H1 (cell line): Measurements from ENCODE around the gene FGD5. TPM values are rescaled to one million over a fixed set of nuclear protein-coding genes. Genes with fewer than 3 reads are reported as not detected.

Source experiments
- CTCF ChIA-PET: fragments of 300-600 bp; sonication (Branson Sonifier 250); formaldehyde crosslinking; loops from one replicate; lab custom pipeline; 2021; ENCODE audit not compliant: partially characterized antibody; lab: Charles Lee
- POLR2A ChIA-PET: fragments of 300-600 bp; sonication (Branson Sonifier 250); formaldehyde crosslinking; loops from one replicate; lab custom pipeline; 2021; ENCODE audit warnings: inconsistent platforms; ENCODE audit not compliant: partially characterized antibody; lab: Charles Lee
- DNase-seq, 2 experiments: peaks; one replicate each; pipeline versions ENCODE4 v3.0.0 to v3.0.0-alpha.2; 2010 to 2022; ENCODE audit warnings: low spot score in 2 of 2, low read depth in 1 of 2, mixed read lengths in 1 of 2
- FAIRE-seq: peaks from 2 replicates; lab custom pipeline; 2011; peaks lifted over from hg19 to GRCh38; lab: Jason Lieb, UNC
- H2AFZ ChIP-seq: 2 replicates; pipeline ENCODE4 v1.8.1; 2012; ENCODE audit warnings: low read length, inconsistent platforms
- H2AK5ac ChIP-seq: 2 replicates; pipeline ENCODE4 v1.6.1; 2013; ENCODE audit warnings: low read depth, low read length
- H2BK120ac ChIP-seq: replicated peaks from 2 replicates; pipeline ENCODE3; 2013; ENCODE audit warnings: low read depth, low read length, inconsistent platforms
- H2BK12ac ChIP-seq: 2 replicates; pipeline ENCODE4 v1.6.1; 2013; ENCODE audit warnings: low read depth, low read length
- H2BK15ac ChIP-seq: 2 replicates; pipeline ENCODE4 v1.6.1; 2013; ENCODE audit warnings: low read length
- H2BK20ac ChIP-seq: 2 replicates; pipeline ENCODE4 v1.6.1; 2013; ENCODE audit warnings: low read length
- H2BK5ac ChIP-seq: 2 replicates; pipeline ENCODE4 v1.6.1; 2013; ENCODE audit warnings: low read depth, low read length
- H3K14ac ChIP-seq: 2 replicates; pipeline ENCODE4 v1.6.1; 2013; ENCODE audit warnings: inconsistent platforms; ENCODE audit not compliant: insufficient read length
- H3K18ac ChIP-seq: 2 replicates; pipeline ENCODE4 v1.6.1; 2013; ENCODE audit warnings: low read length; ENCODE audit errors: extremely low read depth
- H3K23ac ChIP-seq: 2 replicates; pipeline ENCODE4 v1.6.1; 2013; ENCODE audit warnings: inconsistent platforms; ENCODE audit not compliant: insufficient read length
- H3K23me2 ChIP-seq: 2 replicates; pipeline ENCODE4 v1.6.1; 2013; ENCODE audit warnings: low read depth, low read length
- H3K27ac ChIP-seq: 2 replicates; pipeline ENCODE4 v1.6.1; 2011; ENCODE audit warnings: low read depth, low read length, inconsistent platforms
- H3K27me3 ChIP-seq, 4 experiments: replicated peaks in 1 of 4; 1 replicate in 1 of 4; 2 replicates in 3 of 4; pipeline versions ENCODE4 v1.6.1 to v1.8.1; 2011 to 2013; ENCODE audit warnings: low read length in 3 of 4, mild to moderate bottlenecking in 3 of 4, inconsistent platforms in 2 of 4, mixed read lengths in 2 of 4, moderate library complexity in 1 of 4; ENCODE audit not compliant: control insufficient read depth in 3 of 4, insufficient read depth in 3 of 4; ENCODE audit errors: extremely low read depth in 1 of 4
- H3K36me3 ChIP-seq, 4 experiments: 2 replicates each; pipeline versions ENCODE4 v1.6.1 to v1.8.1; 2011 to 2013; ENCODE audit warnings: mild to moderate bottlenecking in 4 of 4, low read length in 3 of 4, moderate library complexity in 2 of 4, control low read depth in 1 of 4, inconsistent platforms in 1 of 4; ENCODE audit not compliant: insufficient read depth in 4 of 4, control insufficient read depth in 2 of 4
- H3K4ac ChIP-seq: replicated peaks from 2 replicates; pipeline ENCODE3; 2013; ENCODE audit warnings: low read length, low read depth, mixed read lengths, inconsistent platforms; ENCODE audit not compliant: insufficient read length
- H3K4me1 ChIP-seq, 4 experiments: replicated peaks in 1 of 4; 1 replicate in 1 of 4; 2 replicates in 3 of 4; pipeline versions ENCODE4 v1.6.1 to v1.8.1; 2011 to 2013; ENCODE audit warnings: low read length in 3 of 4, inconsistent platforms in 2 of 4, mixed read lengths in 1 of 4; ENCODE audit not compliant: insufficient read depth in 4 of 4, control insufficient read depth in 3 of 4
- H3K4me2 ChIP-seq, 2 experiments: 2 replicates each; pipeline versions ENCODE4 v1.6.1 to v1.8.1; 2011 to 2013; ENCODE audit warnings: low read depth in 2 of 2, low read length in 2 of 2, control low read depth in 1 of 2, inconsistent platforms in 1 of 2, mild to moderate bottlenecking in 1 of 2; ENCODE audit not compliant: insufficient read depth in 1 of 2
- H3K4me3 ChIP-seq, 4 experiments: fragments of 200-600, 300-600 bp in 1 of 4; sonication (generic), shearing (Covaris generic), sonication (Bioruptor Twin) in 1 of 4; 2 replicates each; pipeline versions ENCODE4 v1.5.1 to v1.8.1; 2011 to 2016; ENCODE audit warnings: low read length in 4 of 4, low read depth in 3 of 4, control low read depth in 2 of 4, inconsistent platforms in 2 of 4, mild to moderate bottlenecking in 2 of 4, mixed read lengths in 1 of 4, moderate library complexity in 1 of 4; ENCODE audit not compliant: insufficient read depth in 2 of 4; ENCODE audit errors: extremely low read depth in 1 of 4
- H3K56ac ChIP-seq: replicated peaks from 2 replicates; pipeline ENCODE3; 2013; ENCODE audit warnings: low read depth, mild to moderate bottlenecking, mixed read lengths, low read length, inconsistent platforms; ENCODE audit not compliant: insufficient read length
- H3K79me1 ChIP-seq: 2 replicates; pipeline ENCODE4 v1.6.1; 2013; ENCODE audit warnings: low read depth, low read length, control low read depth
- H3K79me2 ChIP-seq, 2 experiments: 2 replicates each; pipeline versions ENCODE4 v1.6.1 to v1.8.1; 2012 to 2013; ENCODE audit warnings: low read length in 2 of 2, mild to moderate bottlenecking in 2 of 2, inconsistent platforms in 1 of 2; ENCODE audit not compliant: insufficient read depth in 2 of 2, control insufficient read depth in 1 of 2
- H3K9ac ChIP-seq, 4 experiments: replicated peaks in 1 of 4; 1 replicate in 1 of 4; 2 replicates in 3 of 4; pipeline versions ENCODE4 v1.6.1 to v1.8.1; 2011 to 2013; ENCODE audit warnings: low read depth in 3 of 4, low read length in 3 of 4, control low read depth in 2 of 4, mild to moderate bottlenecking in 2 of 4, moderate library complexity in 2 of 4, inconsistent platforms in 1 of 4; ENCODE audit errors: extremely low read depth in 1 of 4
- H3K9me3 ChIP-seq, 2 experiments: 2 replicates each; pipeline versions ENCODE4 v1.6.1 to v1.8.1; 2012 to 2013; ENCODE audit warnings: mild to moderate bottlenecking in 2 of 2, moderate library complexity in 2 of 2, control low read depth in 1 of 2, inconsistent platforms in 1 of 2, low read depth in 1 of 2, low read length in 1 of 2, mixed read lengths in 1 of 2; ENCODE audit not compliant: insufficient read depth in 2 of 2
- H4K20me1 ChIP-seq, 2 experiments: replicated peaks in 1 of 2; 2 replicates each; pipeline versions ENCODE3 to v1.8.1; 2011 to 2013; ENCODE audit warnings: inconsistent platforms in 2 of 2, low read length in 2 of 2, mild to moderate bottlenecking in 1 of 2; ENCODE audit not compliant: insufficient read depth in 2 of 2, control insufficient read depth in 1 of 2
- H4K5ac ChIP-seq: 2 replicates; pipeline ENCODE4 v1.6.1; 2013; ENCODE audit warnings: low read length, low read depth, mixed read lengths, inconsistent platforms; ENCODE audit not compliant: insufficient read length
- H4K8ac ChIP-seq: 2 replicates; pipeline ENCODE4 v1.8.0; 2013; ENCODE audit warnings: mild to moderate bottlenecking, moderate library complexity, low read length, inconsistent platforms; ENCODE audit not compliant: insufficient read depth; ENCODE audit errors: extremely low read depth
- H4K91ac ChIP-seq: replicated peaks from 2 replicates; pipeline ENCODE3; 2013; ENCODE audit warnings: low read length, mixed read lengths, inconsistent platforms; ENCODE audit not compliant: insufficient read length
- BCL11A ChIP-seq, 2 experiments: IDR thresholded peaks; one replicate each; pipeline ENCODE4 v1.6.1; 2011; ENCODE audit warnings: low read depth in 2 of 2, low read length in 2 of 2, mild to moderate bottlenecking in 2 of 2
- EP300 ChIP-seq, 2 experiments: IDR thresholded peaks; 1 replicate in 1 of 2; 2 replicates in 1 of 2; pipeline ENCODE4 v1.6.1; 2011 to 2012; ENCODE audit warnings: low read depth in 2 of 2, low read length in 2 of 2, mild to moderate bottlenecking in 2 of 2, borderline replicate concordance in 1 of 2, inconsistent platforms in 1 of 2, moderate library complexity in 1 of 2
- HDAC6 ChIP-seq: IDR thresholded peaks from one replicate; pipeline ENCODE4 v1.7.1; 2012; ENCODE audit warnings: low read depth, mild to moderate bottlenecking, inconsistent platforms, low read length, moderate library complexity
- MAFK ChIP-seq: IDR thresholded peaks from 2 replicates; pipeline ENCODE4 v1.6.1; 2012; ENCODE audit warnings: low read depth, mild to moderate bottlenecking, improper control_type of control experiment, low read length
- POLR2A ChIP-seq, 2 experiments: IDR thresholded peaks; 1 replicate in 1 of 2; 2 replicates in 1 of 2; pipeline ENCODE4 v1.6.1; 2011; ENCODE audit warnings: low read depth in 2 of 2, low read length in 2 of 2, mild to moderate bottlenecking in 2 of 2; ENCODE audit errors: control extremely low read depth in 1 of 2
- RFX5 ChIP-seq: IDR thresholded peaks from 2 replicates; pipeline ENCODE4 v1.6.1; 2011; ENCODE audit warnings: low read depth, low read length, improper control_type of control experiment, borderline replicate concordance
- SAP30 ChIP-seq: fragments of 300-600 bp; sonication (generic); IDR thresholded peaks from 2 replicates; pipeline ENCODE4 v1.7.1; 2012; ENCODE audit warnings: low read length, moderate library complexity, mild to moderate bottlenecking, inconsistent platforms; ENCODE audit not compliant: insufficient read depth, insufficient replicate concordance
- SIN3A ChIP-seq, 2 experiments: IDR thresholded peaks in 1 of 2; conservative IDR thresholded peaks in 1 of 2; 2 replicates each; pipeline ENCODE4 v1.6.1; 2011 to 2012; ENCODE audit warnings: low read length in 2 of 2, improper control_type of control experiment in 1 of 2, low read depth in 1 of 2, mild to moderate bottlenecking in 1 of 2
- WGBS, 2 experiments: shearing (Covaris generic) in 1 of 2; methylation state at CpG; one replicate each; pipeline versions ENCODE4 v1.1.6 to v1.1.7; 2013 to 2015; ENCODE audit warnings: low lambda C conversion rate in 2 of 2, mixed read lengths in 2 of 2, inconsistent platforms in 1 of 2, low coverage in 1 of 2, missing lambda C conversion rate in 1 of 2; ENCODE audit not compliant: insufficient replicate concordance in 2 of 2, insufficient coverage in 1 of 2, insufficient read length in 1 of 2; ENCODE audit errors: extremely low coverage in 1 of 2, missing lambda C conversion rate in 1 of 2; 5-methylcytosine and 5-hydroxymethylcytosine counted together
- polyA plus RNA-seq, 7 experiments: library from polyadenylated mRNA; depleted of rRNA in 3 of 7; stranded (reverse) in 5 of 7; unstranded in 2 of 7; fragments of >200 nt in 5 of 7; fragments of 200-250 nt in 2 of 7; gene quantifications; 1 replicate in 5 of 7; 2 replicates in 1 of 7; 4 replicates in 1 of 7; pipeline versions ENCODE4 v1.2.1 to v1.2.3, GENCODE V29; 2011 to 2013; ENCODE audit warnings: missing spikeins in 2 of 7, mixed read lengths in 2 of 7
- total RNA-seq: library from RNA; stranded (reverse); fragmentation: NEBNext Ultra II Directional; extraction: Animal tissue kit (Norgen Biotek cat#: 25700); gene quantifications from 2 replicates; pipeline ENCODE4 v1.2.1, GENCODE V29; 2021
- TF ChIP-seq, protein P1 (sequence below): IDR thresholded peaks from 2 replicates; pipeline ENCODE4 v1.6.1; 2012; ENCODE audit warnings: inconsistent platforms
- TF ChIP-seq, protein P2 (sequence below), 3 experiments: IDR thresholded peaks; 1 replicate in 2 of 3; 2 replicates in 1 of 3; pipeline versions ENCODE4 v1.5.1 to v1.6.1; 2011; ENCODE audit warnings: low read length in 3 of 3, mild to moderate bottlenecking in 3 of 3, inconsistent platforms in 2 of 3, low read depth in 1 of 3, moderate library complexity in 1 of 3; ENCODE audit not compliant: insufficient read depth in 1 of 3; ENCODE audit errors: control extremely low read depth in 1 of 3

FGD5 gene
- total and polyA plus RNA-seq, 2 of the 8 experiments (the other 6 are each of a cell fraction or from before 2014, with no cell fraction given): 4.7 to 14.3 TPM

DNA sequence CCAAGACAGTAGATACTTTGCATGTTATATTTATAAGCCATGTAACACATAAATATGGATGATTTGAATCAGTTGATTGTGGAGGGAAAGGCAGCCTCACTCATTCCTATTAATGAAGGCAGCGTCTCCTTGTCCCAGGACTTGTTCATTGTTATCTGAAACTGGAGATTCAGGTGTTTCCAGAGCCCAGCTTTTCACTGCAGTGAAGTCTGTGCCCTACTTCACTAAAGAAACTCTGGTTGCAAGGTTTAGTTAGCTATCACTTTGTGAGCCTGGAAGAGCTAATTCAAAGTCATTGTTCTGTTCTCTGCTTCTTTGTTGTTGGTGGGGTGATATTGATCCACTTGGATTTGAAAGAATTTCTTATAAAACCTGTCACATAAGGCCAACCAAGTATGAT is 138.4 kb downstream of the FGD5 start:
- Histone ChIP-seq H3K79me2 (peaks cover 7 to 95% of the 10 kb centered on the region in 2 experiments), H2BK12ac (no peak overlapping the region), H2BK5ac (no peak overlapping the region), H4K8ac (no peak overlapping the region), H3K18ac (no peak overlapping the region), H2BK15ac (no peak overlapping the region), H3K23ac (no peak overlapping the region), H2BK20ac (no peak overlapping the region), H4K91ac (no peak overlapping the region), H3K4ac (no peak overlapping the region), H3K27me3 (no peaks in the 10 kb centered on the region), H3K23me2 (no peaks in the 10 kb centered on the region), H3K56ac (no peak overlapping the region), H4K5ac (no peak overlapping the region), H3K4me2 (no peak overlapping the region), H3K36me3 (peaks cover 0 to 6% (median 2%) of the 10 kb centered on the region in 4 experiments; a peak in 3 of 8 replicates), H3K9me3 (no peaks in the 10 kb centered on the region), H4K20me1 (peaks cover 9 to 10% of the 10 kb centered on the region in 2 experiments), H3K4me1 (no peaks in the 10 kb centered on the region; a peak in 2 of 7 replicates), H3K14ac (no peak overlapping the region), H3K27ac (no peak overlapping the region), H2AK5ac (no peak overlapping the region), H2BK120ac (no peak overlapping the region), H3K79me1 (no peaks in the 10 kb centered on the region; the same call in 1 of the 2 replicates), H3K9ac (no peak overlapping the region), H2AFZ (no peak overlapping the region), H3K4me3 (no peak overlapping the region)
- 88% methylated on average over 1 of the region's 1 CpG; no CpG with 5 or more reads in 1 of the 2 experiments for WGBS, 2 experiments
- CTCF ChIA-PET: interaction anchor here (1.1 to 1.7 kb wide), 4 partner anchors 14 to 73 kb away, joined by 3 to 5 read pairs (median 3); no protein-coding TSS in a partner anchor
- FAIRE-seq (no peak), DNase-seq (no peak)
- POLR2A ChIA-PET: interaction anchor here (0.8 to 1.3 kb wide), 6 partner anchors 9 to 45 kb away, joined by 3 to 7 read pairs (median 3); partner anchors contain the start of gene NR2C2
- TF ChIP-seq RFX5: no peak
- TF ChIP-seq BCL11A (IDR thresholded peaks at IDR 0.05; ENCODE audit: low read depth in 2 of 2, low read length in 2 of 2): no peak
- TF ChIP-seq MAFK: no peak
- TF ChIP-seq, protein P1, sequence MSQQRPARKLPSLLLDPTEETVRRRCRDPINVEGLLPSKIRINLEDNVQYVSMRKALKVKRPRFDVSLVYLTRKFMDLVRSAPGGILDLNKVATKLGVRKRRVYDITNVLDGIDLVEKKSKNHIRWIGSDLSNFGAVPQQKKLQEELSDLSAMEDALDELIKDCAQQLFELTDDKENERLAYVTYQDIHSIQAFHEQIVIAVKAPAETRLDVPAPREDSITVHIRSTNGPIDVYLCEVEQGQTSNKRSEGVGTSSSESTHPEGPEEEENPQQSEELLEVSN: no peak
- no peak for TF ChIP-seq SIN3A (conservative IDR thresholded peaks at IDR 0.05 in 1 of 2, IDR thresholded peaks at IDR 0.05 in 1 of 2; ENCODE audit: low read depth in 1 of 2, low read length in 2 of 2)
- TF ChIP-seq EP300 (IDR thresholded peaks at IDR 0.05; ENCODE audit: borderline replicate concordance in 1 of 2, low read depth in 2 of 2, low read length in 2 of 2): no peak
- TF ChIP-seq, protein P2, sequence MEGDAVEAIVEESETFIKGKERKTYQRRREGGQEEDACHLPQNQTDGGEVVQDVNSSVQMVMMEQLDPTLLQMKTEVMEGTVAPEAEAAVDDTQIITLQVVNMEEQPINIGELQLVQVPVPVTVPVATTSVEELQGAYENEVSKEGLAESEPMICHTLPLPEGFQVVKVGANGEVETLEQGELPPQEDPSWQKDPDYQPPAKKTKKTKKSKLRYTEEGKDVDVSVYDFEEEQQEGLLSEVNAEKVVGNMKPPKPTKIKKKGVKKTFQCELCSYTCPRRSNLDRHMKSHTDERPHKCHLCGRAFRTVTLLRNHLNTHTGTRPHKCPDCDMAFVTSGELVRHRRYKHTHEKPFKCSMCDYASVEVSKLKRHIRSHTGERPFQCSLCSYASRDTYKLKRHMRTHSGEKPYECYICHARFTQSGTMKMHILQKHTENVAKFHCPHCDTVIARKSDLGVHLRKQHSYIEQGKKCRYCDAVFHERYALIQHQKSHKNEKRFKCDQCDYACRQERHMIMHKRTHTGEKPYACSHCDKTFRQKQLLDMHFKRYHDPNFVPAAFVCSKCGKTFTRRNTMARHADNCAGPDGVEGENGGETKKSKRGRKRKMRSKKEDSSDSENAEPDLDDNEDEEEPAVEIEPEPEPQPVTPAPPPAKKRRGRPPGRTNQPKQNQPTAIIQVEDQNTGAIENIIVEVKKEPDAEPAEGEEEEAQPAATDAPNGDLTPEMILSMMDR (IDR thresholded peaks at IDR 0.05; ENCODE audit: control extremely low read depth in 1 of 3, insufficient read depth in 1 of 3, low read depth in 1 of 3, low read length in 3 of 3): no peak
- no peak for TF ChIP-seq HDAC6
- TF ChIP-seq SAP30: no peak
- no peak for TF ChIP-seq POLR2A (IDR thresholded peaks at IDR 0.05; ENCODE audit: control extremely low read depth in 1 of 2, low read depth in 2 of 2, low read length in 2 of 2)
